GM12878 (cell line): ENCODE results near the gene MIOS. TPM values are rescaled to one million over a fixed set of nuclear protein-coding genes. Genes with fewer than 3 reads are reported as not detected.
"Not testable (repeated sequence)": the region's sequence is repeated elsewhere in the genome, so short reads cannot be mapped to it uniquely, and the experiment has no call there.

Experiments used
- ATAC-seq: fragments of 200-7000 bp; cut with Tn5 transposase; 3 replicates; pipeline ENCODE4 v1.9.1; 2020; ENCODE audit warnings: mild to moderate bottlenecking, moderate library complexity
- BruUV-seq: library from RNA; stranded (reverse); fragments of 400-500 nt; replicated peaks from 2 replicates; lab custom pipeline; 2021; lab: Mats Ljungman, UMichigan
- CTCF ChIA-PET: fragments of 300-600 bp; sonication (Branson Sonifier 250); formaldehyde crosslinking; extraction: SDS; loops from one replicate; lab custom pipeline; 2021; ENCODE audit warnings: inconsistent platforms; lab: Yijun Ruan, JAX
- POLR2A ChIA-PET: fragments of 350-600 bp; formaldehyde crosslinking; extraction: SDS; loops from one replicate; lab custom pipeline; 2021; ENCODE audit warnings: inconsistent platforms; lab: Charles Lee
- RAD21 ChIA-PET: fragments of 300-600 bp; sonication (Branson Sonifier 250); formaldehyde crosslinking; loops from one replicate; lab custom pipeline; 2023; ENCODE audit warnings: antibody characterized with exemption; ENCODE audit not compliant: unreplicated experiment; lab: Charles Lee
- SMC1A ChIA-PET: fragments of 300-600 bp; sonication (Branson Sonifier 250); formaldehyde crosslinking; loops from one replicate; lab custom pipeline; 2023; ENCODE audit not compliant: unreplicated experiment, uncharacterized antibody; lab: Charles Lee
- DNase-seq: peaks from one replicate; pipeline ENCODE4 v3.0.0-alpha.2; 2011; ENCODE audit warnings: low read depth, low spot score
- FAIRE-seq: peaks from 3 replicates; lab custom pipeline; 2011; peaks lifted over from hg19 to GRCh38; lab: Jason Lieb, UNC
- H2AFZ ChIP-seq: 2 replicates; pipeline ENCODE4 v1.6.0; 2011; ENCODE audit warnings: low read depth, low read length, control low read depth; ENCODE audit not compliant: control insufficient read depth
- H3K27ac ChIP-seq: 2 replicates; pipeline ENCODE4 v1.5.1; 2011; ENCODE audit warnings: control low read depth; ENCODE audit not compliant: control insufficient read depth, insufficient read depth
- H3K27me3 ChIP-seq, 2 experiments: replicated peaks in 1 of 2; 2 replicates each; pipeline versions ENCODE4 v1.6.0 to v1.6.1; 2011; ENCODE audit warnings: low read length in 1 of 2; ENCODE audit not compliant: control insufficient read depth in 2 of 2, insufficient read depth in 2 of 2
- H3K36me3 ChIP-seq, 2 experiments: 2 replicates each; pipeline ENCODE4 v1.5.1; 2011; ENCODE audit warnings: low read length in 1 of 2; ENCODE audit not compliant: control insufficient read depth in 2 of 2, insufficient read depth in 2 of 2
- H3K4me1 ChIP-seq: 2 replicates; pipeline ENCODE4 v1.6.1; 2011; ENCODE audit warnings: mild to moderate bottlenecking, low read length, moderate library complexity, mixed read lengths; ENCODE audit not compliant: control insufficient read depth, insufficient read depth
- H3K4me2 ChIP-seq: 2 replicates; pipeline ENCODE4 v1.6.0; 2011; ENCODE audit warnings: control low read depth; ENCODE audit not compliant: control insufficient read depth, insufficient read depth
- H3K4me3 ChIP-seq: fragments of 200-600 bp; sonication (generic); 2 replicates; pipeline ENCODE4 v1.5.1; 2016
- H3K79me2 ChIP-seq: 2 replicates; pipeline ENCODE4 v1.6.0; 2011; ENCODE audit warnings: low read length; ENCODE audit not compliant: control insufficient read depth, insufficient read depth
- H3K9ac ChIP-seq: 2 replicates; pipeline ENCODE4 v1.8.0; 2011; ENCODE audit warnings: low read length, control low read depth, mixed read lengths; ENCODE audit not compliant: control insufficient read depth, insufficient read depth
- H3K9me3 ChIP-seq: replicated peaks from 3 replicates; pipeline ENCODE4 v1.5.1; 2011; ENCODE audit warnings: mild to moderate bottlenecking, low read length; ENCODE audit not compliant: control insufficient read depth, insufficient read depth
- H4K20me1 ChIP-seq: 2 replicates; pipeline ENCODE4 v1.6.0; 2011; ENCODE audit not compliant: control insufficient read depth, insufficient read depth
- BCL3 ChIP-seq: IDR thresholded peaks from 2 replicates; pipeline ENCODE4 v1.6.1; 2011; ENCODE audit warnings: borderline replicate concordance, low read depth, mild to moderate bottlenecking, moderate library complexity, low read length; ENCODE audit not compliant: insufficient read depth, poor library complexity, severe bottlenecking
- BRCA1 ChIP-seq: IDR thresholded peaks from 2 replicates; pipeline ENCODE4 v1.6.1; 2011; ENCODE audit warnings: low read depth, low read length, improper control_type of control experiment
- HCFC1 ChIP-seq: fragments of 150-350 bp; IDR thresholded peaks from 2 replicates; pipeline ENCODE4 v1.6.1; 2014; ENCODE audit warnings: low read length
- IRF5 ChIP-seq: fragments of 450-650 bp; IDR thresholded peaks from 2 replicates; pipeline ENCODE4 v1.6.1; 2017; ENCODE audit warnings: borderline replicate concordance
- NRF1 ChIP-seq: conservative IDR thresholded peaks from 2 replicates; pipeline ENCODE4 v1.6.1; 2011; ENCODE audit warnings: mild to moderate bottlenecking, low read depth, low read length, improper control_type of control experiment
- RFX5 ChIP-seq: IDR thresholded peaks from 2 replicates; pipeline ENCODE4 v1.6.1; 2011; ENCODE audit warnings: low read depth, low read length, improper control_type of control experiment
- STAT3 ChIP-seq: IDR thresholded peaks from 2 replicates; pipeline ENCODE4 v1.6.1; 2011; ENCODE audit warnings: low read depth, low read length, improper control_type of control experiment
- WGBS: methylation state at CpG from one replicate; pipeline ENCODE4 v1.1.6; 2016; ENCODE audit warnings: low lambda C conversion rate; ENCODE audit not compliant: insufficient replicate concordance, insufficient coverage; ENCODE audit errors: missing lambda C conversion rate; 5-methylcytosine and 5-hydroxymethylcytosine counted together
- in situ Hi-C: fragments of 300-500 bp; cut with MboI; formaldehyde crosslinking; loops from 9 replicates; pipeline ENCODE4 v1.14.3; 2018; ENCODE audit warnings: mixed read lengths
- intact Hi-C: fragments of 100-400 bp; cut with micrococcal nuclease; formaldehyde crosslinking; loops from one replicate; pipeline ENCODE4 v1.14.2; 2022; ENCODE audit not compliant: unreplicated experiment
- polyA plus RNA-seq, 11 experiments: library from polyadenylated mRNA; depleted of rRNA in 4 of 11; unstranded in 6 of 11; stranded (reverse) in 5 of 11; fragments of >200 nt; fragmentation: Nextera tagmentation in 4 of 11; fragmentation: Illumina TruSeq in 1 of 11; extraction: Ambion mirVana in 4 of 11; extraction: Trizol in 1 of 11; gene quantifications; 1 replicate in 1 of 11; 2 replicates in 10 of 11; pipeline versions ENCODE4 v1.2.1 to v1.2.3, GENCODE V29; 2011 to 2016; ENCODE audit warnings: inconsistent platforms in 2 of 11, missing spikeins in 2 of 11, low read depth in 1 of 11
- total RNA-seq, 4 experiments: library from RNA; depleted of rRNA in 3 of 4; stranded (reverse); fragments of >200 nt in 3 of 4; fragmentation: Illumina TruSeq in 1 of 4; extraction: Trizol in 1 of 4; gene quantifications; 2 replicates each; pipeline versions ENCODE4 v1.2.1 to v1.2.3, GENCODE V29; 2013 to 2021
- TF ChIP-seq, protein P1 (sequence below): IDR thresholded peaks from 2 replicates; pipeline ENCODE4 v1.6.1; 2012; ENCODE audit warnings: low read length, inconsistent platforms
- TF ChIP-seq, protein P2 (sequence below): fragments of 450-650 bp; conservative IDR thresholded peaks from 2 replicates; pipeline ENCODE4 v1.6.1; 2017; ENCODE audit warnings: mild to moderate bottlenecking, moderate library complexity

MIOS gene
- total and polyA plus RNA-seq, 10 of the 15 experiments (the other 5 are each of a cell fraction or from before 2014, with no cell fraction given): 13.1 to 94.9 (median 54.2) TPM

DNA sequence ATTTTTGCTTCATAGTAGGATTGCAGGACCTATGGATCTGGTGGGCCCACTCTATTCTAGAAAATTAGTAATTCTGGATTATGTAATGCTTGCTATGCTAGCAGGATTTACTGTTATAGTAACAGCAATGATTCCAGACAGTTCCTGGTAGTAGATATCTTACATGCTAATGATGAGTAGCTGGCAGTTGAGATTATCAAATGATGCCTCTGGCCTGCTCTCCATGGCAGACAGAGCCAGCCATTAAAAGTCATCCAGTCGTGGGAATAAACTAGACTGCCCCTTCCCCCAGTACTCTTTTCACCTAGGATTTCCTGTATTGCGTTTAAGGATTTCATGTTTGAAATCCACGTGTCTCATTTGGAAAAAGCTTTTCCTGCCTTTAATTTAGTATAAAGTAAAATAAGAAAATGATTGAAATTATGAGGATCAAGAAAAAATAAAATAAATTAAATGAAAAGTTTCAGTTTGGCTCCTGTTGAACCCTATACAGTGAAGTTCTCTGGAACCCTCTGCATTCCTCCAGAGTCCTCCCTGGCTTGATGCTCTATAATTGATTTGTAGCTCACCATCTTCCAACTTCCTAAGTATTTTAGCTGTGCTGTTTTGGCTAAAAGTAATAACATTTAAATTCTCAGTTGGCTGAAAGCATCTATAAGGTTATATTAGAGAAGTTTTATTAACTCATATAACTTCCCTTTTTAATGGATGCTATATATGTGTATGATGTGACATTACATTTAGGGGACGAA lies 88.5 kb downstream of the MIOS start:
- no TSS peak for BruUV-seq
- Histone ChIP-seq H4K20me1 (no peaks in the 10 kb centered on the region), H3K27me3 (no peaks in the 10 kb centered on the region), H3K27ac (no peak overlapping the region), H3K9ac (no peak overlapping the region), H3K4me2 (no peak overlapping the region), H3K79me2 (no peaks in the 10 kb centered on the region; the same call in 1 of the 2 replicates), H3K4me1 (no peaks in the 10 kb centered on the region), H3K9me3 (no peaks in the 10 kb centered on the region), H3K36me3 (no peaks in the 10 kb centered on the region), H3K4me3 (no peak overlapping the region), H2AFZ (no peak overlapping the region)
- ATAC-seq (no peak), FAIRE-seq (no peak), DNase-seq (no peak)
- POLR2A ChIA-PET: no interaction called here
- SMC1A ChIA-PET: interaction anchor here (0.9 to 1.5 kb wide), 4 partner anchors 13 to 96 kb away, joined by 3 to 6 read pairs (median 3); no protein-coding TSS in a partner anchor
- WGBS: 79% methylated on average over 4 of the region's 4 CpGs
- CTCF ChIA-PET: interaction anchor here (0.6 to 1.2 kb wide), 4 partner anchors 9 to 539 kb away, joined by 3 read pairs; no protein-coding TSS in a partner anchor
- intact Hi-C loops (no loop called here), in situ Hi-C loops (no loop called here)
- RAD21 ChIA-PET: interaction anchor here (1.2 kb wide), 1 partner anchor 26 kb away, joined by 3 read pairs; no protein-coding TSS in a partner anchor
- TF ChIP-seq BCL3 (no peak), STAT3 (no peak), RFX5 (no peak), HCFC1 (no peak), BRCA1 (no peak), IRF5 (no peak), NRF1 (no peak)
- TF ChIP-seq, protein P1, sequence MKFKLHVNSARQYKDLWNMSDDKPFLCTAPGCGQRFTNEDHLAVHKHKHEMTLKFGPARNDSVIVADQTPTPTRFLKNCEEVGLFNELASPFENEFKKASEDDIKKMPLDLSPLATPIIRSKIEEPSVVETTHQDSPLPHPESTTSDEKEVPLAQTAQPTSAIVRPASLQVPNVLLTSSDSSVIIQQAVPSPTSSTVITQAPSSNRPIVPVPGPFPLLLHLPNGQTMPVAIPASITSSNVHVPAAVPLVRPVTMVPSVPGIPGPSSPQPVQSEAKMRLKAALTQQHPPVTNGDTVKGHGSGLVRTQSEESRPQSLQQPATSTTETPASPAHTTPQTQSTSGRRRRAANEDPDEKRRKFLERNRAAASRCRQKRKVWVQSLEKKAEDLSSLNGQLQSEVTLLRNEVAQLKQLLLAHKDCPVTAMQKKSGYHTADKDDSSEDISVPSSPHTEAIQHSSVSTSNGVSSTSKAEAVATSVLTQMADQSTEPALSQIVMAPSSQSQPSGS: no peak
- TF ChIP-seq, protein P2, sequence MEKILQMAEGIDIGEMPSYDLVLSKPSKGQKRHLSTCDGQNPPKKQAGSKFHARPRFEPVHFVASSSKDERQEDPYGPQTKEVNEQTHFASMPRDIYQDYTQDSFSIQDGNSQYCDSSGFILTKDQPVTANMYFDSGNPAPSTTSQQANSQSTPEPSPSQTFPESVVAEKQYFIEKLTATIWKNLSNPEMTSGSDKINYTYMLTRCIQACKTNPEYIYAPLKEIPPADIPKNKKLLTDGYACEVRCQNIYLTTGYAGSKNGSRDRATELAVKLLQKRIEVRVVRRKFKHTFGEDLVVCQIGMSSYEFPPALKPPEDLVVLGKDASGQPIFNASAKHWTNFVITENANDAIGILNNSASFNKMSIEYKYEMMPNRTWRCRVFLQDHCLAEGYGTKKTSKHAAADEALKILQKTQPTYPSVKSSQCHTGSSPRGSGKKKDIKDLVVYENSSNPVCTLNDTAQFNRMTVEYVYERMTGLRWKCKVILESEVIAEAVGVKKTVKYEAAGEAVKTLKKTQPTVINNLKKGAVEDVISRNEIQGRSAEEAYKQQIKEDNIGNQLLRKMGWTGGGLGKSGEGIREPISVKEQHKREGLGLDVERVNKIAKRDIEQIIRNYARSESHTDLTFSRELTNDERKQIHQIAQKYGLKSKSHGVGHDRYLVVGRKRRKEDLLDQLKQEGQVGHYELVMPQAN: no peak

DNA sequence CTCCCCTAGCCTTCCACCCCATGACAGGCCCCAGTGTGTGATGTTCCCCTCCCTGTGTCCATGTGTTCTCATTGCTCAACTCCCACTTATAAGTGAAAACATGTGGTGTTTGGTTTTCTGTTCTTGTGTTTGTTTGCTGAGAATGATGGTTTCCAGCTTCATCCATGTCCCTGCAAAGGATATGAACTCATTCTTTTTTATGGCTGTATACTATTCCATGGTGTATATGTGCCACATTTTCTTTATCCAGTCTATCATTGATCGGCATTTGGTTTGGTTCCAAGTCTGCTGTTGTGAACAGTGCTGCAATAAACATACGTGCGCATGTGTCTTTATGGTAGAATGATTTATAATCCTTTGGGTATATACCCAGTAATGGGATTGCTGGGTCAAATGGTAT lies 89.8 kb downstream of the MIOS start:
- intact Hi-C loops, RAD21 ChIA-PET: not testable (repeated sequence)
- WGBS: 95% methylated on average over 3 of the region's 3 CpGs

More for the DNA sequence above, 89.8 kb downstream of the MIOS start:
- H3K36me3 ChIP-seq, H3K4me1 ChIP-seq, H3K79me2 ChIP-seq, ATAC-seq, H3K4me3 ChIP-seq, H3K9ac ChIP-seq, H3K27me3 ChIP-seq, FAIRE-seq, in situ Hi-C loops, H3K9me3 ChIP-seq, POLR2A ChIA-PET, BruUV-seq, H2AFZ ChIP-seq, H4K20me1 ChIP-seq, DNase-seq, H3K4me2 ChIP-seq, H3K27ac ChIP-seq: not testable (repeated sequence)
- CTCF ChIA-PET: interaction anchor here (1.1 kb wide), 1 partner anchor 12 kb away, joined by 3 read pairs; no protein-coding TSS in a partner anchor
- SMC1A ChIA-PET: interaction anchor here (1.5 kb wide), 1 partner anchor 11 kb away, joined by 3 read pairs; no protein-coding TSS in a partner anchor
